Measurements from ENCODE around the gene IMMP2L. TPM values are rescaled to one million over a fixed set of nuclear protein-coding genes. Genes with fewer than 3 reads are reported as not detected.

The IMMP2L gene
- total and polyA plus RNA-seq, 2 of the 13 experiments (the other 11 are each of a cell fraction or from before 2014, with no cell fraction given): 7.8 to 16.9 TPM

DNA sequence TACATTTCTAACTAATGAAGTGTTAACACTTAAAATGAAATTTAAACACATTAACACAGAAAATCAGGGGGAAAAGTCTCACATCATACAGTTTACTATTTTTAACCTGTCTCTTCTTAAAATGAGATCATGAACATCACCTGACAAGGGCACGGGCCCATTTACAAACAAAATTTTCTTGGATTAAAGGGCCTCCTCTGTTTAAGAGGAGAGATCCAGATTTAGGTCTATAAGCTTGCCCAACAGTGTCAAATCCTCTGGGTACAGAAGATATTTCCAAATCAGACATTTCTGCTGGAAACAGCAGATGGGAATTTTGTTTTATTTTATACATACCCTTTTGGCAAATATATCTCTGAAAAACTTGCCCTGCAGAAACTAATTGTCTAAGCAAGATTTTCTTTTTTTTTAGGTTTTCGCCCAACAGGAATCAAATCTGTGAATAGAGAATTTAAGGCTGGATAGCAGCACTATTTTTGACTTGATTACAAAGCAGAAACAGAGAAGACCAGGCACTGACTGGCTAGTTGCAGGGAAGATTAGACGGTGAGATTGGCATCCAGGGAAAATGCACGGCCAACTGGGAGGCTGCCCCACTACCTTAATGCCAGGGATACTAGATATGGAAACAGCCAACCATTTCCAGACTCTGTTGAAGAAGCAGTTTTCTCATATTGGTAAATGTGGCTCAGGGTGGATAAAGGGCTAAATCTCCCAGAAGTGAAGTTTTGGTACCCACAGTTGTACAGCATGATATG, 298.0 kb downstream of the IMMP2L start:
- BruUV-seq (replicated peaks): no TSS peak
- H3K4me1 ChIP-seq (ENCODE audit: insufficient read depth, low read length): peaks cover 28% of the 10 kb centered on the region
- in situ Hi-C loops (cut with HindIII; ENCODE audit: extremely low pct_ligation_motif_present, low pct_unique_long_range_greater_than_20kb): no loop called here
- CTCF ChIA-PET (ENCODE audit: low intra/inter-chr PET ratio, low total read pairs): no interaction called here
- ATAC-seq: no peak
- no peak overlapping the region for H3K9ac ChIP-seq (ENCODE audit: insufficient read depth, low read depth, low read length)
- H4K20me1 ChIP-seq (ENCODE audit: insufficient read depth, low read length): no peaks in the 10 kb centered on the region
- H2AFZ ChIP-seq (ENCODE audit: low read length): no peak overlapping the region
- DNase-seq (ENCODE audit: low spot score): no peak
- H3K4me2 ChIP-seq (ENCODE audit: low read depth, low read length): no peak overlapping the region
- no peak for FAIRE-seq
- H3K4me3 ChIP-seq (replicated peaks in 1 of 3; ENCODE audit: insufficient read depth in 1 of 3, low read depth in 2 of 3, low read length in 3 of 3): no peak overlapping the region
- WGBS (ENCODE audit: low lambda C conversion rate): 94% methylated on average over 4 of the region's 4 CpGs
- H3K79me2 ChIP-seq (ENCODE audit: insufficient read depth, low read length): no peaks in the 10 kb centered on the region
- no peak overlapping the region for H3K27ac ChIP-seq (ENCODE audit: extremely low read length, insufficient read depth, low read length)
- no peaks in the 10 kb centered on the region for H3K36me3 ChIP-seq (replicated peaks in 1 of 2; ENCODE audit: control insufficient read depth in 1 of 2, insufficient read depth in 2 of 2, low read length in 2 of 2)
- TF ChIP-seq HCFC1 (IDR thresholded peaks at IDR 0.05; ENCODE audit: low read depth, low read length) (no peak), PRPF4 (IDR thresholded peaks at IDR 0.05; ENCODE audit: low read depth, low read length, poor library complexity, severe bottlenecking) (no peak), ZNF570 (CRISPR knock-in tag; IDR thresholded peaks at IDR 0.05; ENCODE audit: borderline replicate concordance) (no peak), TARDBP (CRISPR knock-in tag; IDR thresholded peaks at IDR 0.05) (no peak), PAX8 (CRISPR knock-in tag; IDR thresholded peaks at IDR 0.05; ENCODE audit: borderline replicate concordance) (no peak), ZNF232 (CRISPR knock-in tag; IDR thresholded peaks at IDR 0.05; ENCODE audit: borderline replicate concordance) (no peak), ZNF550 (CRISPR knock-in tag; IDR thresholded peaks at IDR 0.05; ENCODE audit: borderline replicate concordance) (no peak), PAF1 (CRISPR knock-in tag; IDR thresholded peaks at IDR 0.05) (no peak), SYNCRIP (IDR thresholded peaks at IDR 0.05; ENCODE audit: insufficient read depth, low read depth, low read length) (no peak), ZMYM4 (CRISPR knock-in tag; IDR thresholded peaks at IDR 0.05) (no peak), GATAD1 (CRISPR knock-in tag; IDR thresholded peaks at IDR 0.05) (no peak), ZNF781 (CRISPR knock-in tag; IDR thresholded peaks at IDR 0.05; ENCODE audit: borderline replicate concordance, not compliant biosample characterization) (no peak), ZNF547 (CRISPR knock-in tag; IDR thresholded peaks at IDR 0.05) (no peak), ZNF83 (CRISPR knock-in tag; IDR thresholded peaks at IDR 0.05; ENCODE audit: borderline replicate concordance) (no peak), ELF3 (CRISPR knock-in tag; IDR thresholded peaks at IDR 0.05) (no peak), ZFP1 (CRISPR knock-in tag; IDR thresholded peaks at IDR 0.05) (no peak), NFE2L1 (CRISPR knock-in tag; IDR thresholded peaks at IDR 0.05; ENCODE audit: borderline replicate concordance) (no peak)
- TF ChIP-seq, protein P1, sequence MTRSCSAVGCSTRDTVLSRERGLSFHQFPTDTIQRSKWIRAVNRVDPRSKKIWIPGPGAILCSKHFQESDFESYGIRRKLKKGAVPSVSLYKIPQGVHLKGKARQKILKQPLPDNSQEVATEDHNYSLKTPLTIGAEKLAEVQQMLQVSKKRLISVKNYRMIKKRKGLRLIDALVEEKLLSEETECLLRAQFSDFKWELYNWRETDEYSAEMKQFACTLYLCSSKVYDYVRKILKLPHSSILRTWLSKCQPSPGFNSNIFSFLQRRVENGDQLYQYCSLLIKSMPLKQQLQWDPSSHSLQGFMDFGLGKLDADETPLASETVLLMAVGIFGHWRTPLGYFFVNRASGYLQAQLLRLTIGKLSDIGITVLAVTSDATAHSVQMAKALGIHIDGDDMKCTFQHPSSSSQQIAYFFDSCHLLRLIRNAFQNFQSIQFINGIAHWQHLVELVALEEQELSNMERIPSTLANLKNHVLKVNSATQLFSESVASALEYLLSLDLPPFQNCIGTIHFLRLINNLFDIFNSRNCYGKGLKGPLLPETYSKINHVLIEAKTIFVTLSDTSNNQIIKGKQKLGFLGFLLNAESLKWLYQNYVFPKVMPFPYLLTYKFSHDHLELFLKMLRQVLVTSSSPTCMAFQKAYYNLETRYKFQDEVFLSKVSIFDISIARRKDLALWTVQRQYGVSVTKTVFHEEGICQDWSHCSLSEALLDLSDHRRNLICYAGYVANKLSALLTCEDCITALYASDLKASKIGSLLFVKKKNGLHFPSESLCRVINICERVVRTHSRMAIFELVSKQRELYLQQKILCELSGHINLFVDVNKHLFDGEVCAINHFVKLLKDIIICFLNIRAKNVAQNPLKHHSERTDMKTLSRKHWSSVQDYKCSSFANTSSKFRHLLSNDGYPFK (CRISPR knock-in tag; IDR thresholded peaks at IDR 0.05; ENCODE audit: borderline replicate concordance): no peak
- H3K9me3 ChIP-seq (ENCODE audit: low read length): no peaks in the 10 kb centered on the region
- POLR2A ChIA-PET: no interaction called here
- intact Hi-C loops (cut with micrococcal nuclease; ENCODE audit: unreplicated experiment): loop anchor here (5.0 kb wide), 1 partner anchor 858 kb away; no protein-coding TSS in a partner anchor
- no peaks in the 10 kb centered on the region for H3K27me3 ChIP-seq (ENCODE audit: control insufficient read depth in 1 of 2, insufficient read depth in 2 of 2, low read length in 2 of 2)

Measured in HepG2 (cell line).